Hindlimb muscle (tissue), 1 donor: ENCODE results near the gene WDR20. TPM values are rescaled to one million over a fixed set of nuclear protein-coding genes. Genes with fewer than 3 reads are reported as not detected.
"Not testable (repeated sequence)": the region's sequence is repeated elsewhere in the genome, so short reads cannot be mapped to it uniquely, and the experiment has no call there.

Source experiments
- DNase-seq: peaks from one replicate; pipeline ENCODE4 v3.0.0-alpha.2; 2013
- polyA plus RNA-seq: library from polyadenylated mRNA; unstranded; fragments of 120-200 nt; gene quantifications from one replicate; pipeline ENCODE4 v1.2.1, GENCODE V29; 2013; ENCODE audit not compliant: insufficient read length

Gene WDR20
- polyA plus RNA-seq, 1 donor: 26.3 TPM

GRCh38 chr14:102134719-102135118, 5.0 kb upstream of the WDR20 start:
- DNase-seq: not testable (repeated sequence)

- DNase-seq: not testable (repeated sequence)
Measured at GRCh38 chr14:102135456-102135855, 4.2 kb upstream of the WDR20 start.

- no peak for DNase-seq
Measured at GRCh38 chr14:102138535-102138934, 1.2 kb upstream of the WDR20 start.

GRCh38 chr14:102138961-102139285, 774 bp upstream of the WDR20 start:
- DNase-seq: no peak

- DNase-seq: peak; percentile 16
Measured at GRCh38 chr14:102140027-102140749, 491 bp downstream of the WDR20 start.

GRCh38 chr14:102140750-102141145, 1.1 kb downstream of the WDR20 start:
- DNase-seq: no peak

GRCh38 chr14:102141797-102142196, 2.1 kb downstream of the WDR20 start:
- DNase-seq: no peak

GRCh38 chr14:102144914-102145313, 5.2 kb downstream of the WDR20 start:
- no peak for DNase-seq

- DNase-seq: no peak
Measured at GRCh38 chr14:102145395-102145794, 5.7 kb downstream of the WDR20 start.

- DNase-seq: no peak
Measured at GRCh38 chr14:102146423-102146822, 6.7 kb downstream of the WDR20 start.

GRCh38 chr14:102150083-102150482, 10.4 kb downstream of the WDR20 start:
- no peak for DNase-seq

- DNase-seq: no peak
Measured at GRCh38 chr14:102150744-102151143, 11.0 kb downstream of the WDR20 start.

GRCh38 chr14:102151411-102151810, 11.7 kb downstream of the WDR20 start:
- DNase-seq: not testable (repeated sequence)

GRCh38 chr14:102154121-102154520, 14.4 kb downstream of the WDR20 start:
- no peak for DNase-seq

- DNase-seq: no peak
Measured at GRCh38 chr14:102154821-102155549, 15.3 kb downstream of the WDR20 start.

GRCh38 chr14:102157346-102157745, 17.6 kb downstream of the WDR20 start:
- DNase-seq: no peak

- no peak for DNase-seq
Measured at GRCh38 chr14:102158797-102159196, 19.1 kb downstream of the WDR20 start.

GRCh38 chr14:102159841-102160240, 20.1 kb downstream of the WDR20 start:
- no peak for DNase-seq

GRCh38 chr14:102162487-102162886, 22.8 kb downstream of the WDR20 start:
- DNase-seq: no peak

- DNase-seq: no peak
Measured at GRCh38 chr14:102164241-102164641, 24.5 kb downstream of the WDR20 start.

GRCh38 chr14:102164965-102165364, 25.3 kb downstream of the WDR20 start:
- no peak for DNase-seq

- no peak for DNase-seq
Measured at GRCh38 chr14:102170061-102170460, 30.4 kb downstream of the WDR20 start.

- DNase-seq: no peak
Measured at GRCh38 chr14:102171173-102172020, 31.7 kb downstream of the WDR20 start.

GRCh38 chr14:102172021-102172272, 32.2 kb downstream of the WDR20 start:
- DNase-seq: not testable (repeated sequence)
